ENCODE measurements around the gene C3orf20. TPM values are rescaled to one million over a fixed set of nuclear protein-coding genes. Genes with fewer than 3 reads are reported as not detected.
"Not testable (repeated sequence)": the region's sequence is repeated elsewhere in the genome, so short reads cannot be mapped to it uniquely, and the experiment has no call there.

C3orf20 gene
- total RNA-seq, 3 donors from 2014 or later, result 0.15 to 0.16 TPM; not detected in 1

DNA sequence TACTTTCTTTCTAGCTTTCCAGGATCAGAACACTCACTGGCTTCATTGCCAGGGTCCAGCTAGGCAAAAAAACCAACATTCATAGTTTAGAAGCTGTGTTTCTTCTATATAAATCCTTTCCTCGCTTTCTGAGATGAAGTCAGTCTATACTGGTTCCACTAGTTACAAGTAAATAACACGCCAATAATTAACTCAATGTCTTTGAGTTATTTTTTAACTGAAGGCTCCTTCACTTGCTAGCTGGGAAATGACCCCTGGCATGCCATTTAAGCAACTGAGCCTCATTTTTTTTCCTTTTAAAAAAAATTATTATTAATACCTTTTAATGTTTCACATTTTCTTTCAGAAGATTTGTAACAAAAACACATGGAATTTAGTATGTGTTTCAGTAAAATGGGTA is 25.5 kb upstream of the C3orf20 start:
- no peak for DNase-seq (ENCODE audit: low spot score in 2 of 2)
- intact Hi-C loops (cut with DNase I; ENCODE audit: low total_unique reads), result no loop called here
- Histone ChIP-seq H3K36me3 (no peaks in the 10 kb centered on the region), H3K9me3 (no peaks in the 10 kb centered on the region), H3K27ac (no peak overlapping the region), H3K4me3 (no peak overlapping the region), H3K27me3 (no peaks in the 10 kb centered on the region), H3K4me1 (peaks cover 0 to 19% of the 10 kb centered on the region in 2 donors)
- TF ChIP-seq, protein P1, sequence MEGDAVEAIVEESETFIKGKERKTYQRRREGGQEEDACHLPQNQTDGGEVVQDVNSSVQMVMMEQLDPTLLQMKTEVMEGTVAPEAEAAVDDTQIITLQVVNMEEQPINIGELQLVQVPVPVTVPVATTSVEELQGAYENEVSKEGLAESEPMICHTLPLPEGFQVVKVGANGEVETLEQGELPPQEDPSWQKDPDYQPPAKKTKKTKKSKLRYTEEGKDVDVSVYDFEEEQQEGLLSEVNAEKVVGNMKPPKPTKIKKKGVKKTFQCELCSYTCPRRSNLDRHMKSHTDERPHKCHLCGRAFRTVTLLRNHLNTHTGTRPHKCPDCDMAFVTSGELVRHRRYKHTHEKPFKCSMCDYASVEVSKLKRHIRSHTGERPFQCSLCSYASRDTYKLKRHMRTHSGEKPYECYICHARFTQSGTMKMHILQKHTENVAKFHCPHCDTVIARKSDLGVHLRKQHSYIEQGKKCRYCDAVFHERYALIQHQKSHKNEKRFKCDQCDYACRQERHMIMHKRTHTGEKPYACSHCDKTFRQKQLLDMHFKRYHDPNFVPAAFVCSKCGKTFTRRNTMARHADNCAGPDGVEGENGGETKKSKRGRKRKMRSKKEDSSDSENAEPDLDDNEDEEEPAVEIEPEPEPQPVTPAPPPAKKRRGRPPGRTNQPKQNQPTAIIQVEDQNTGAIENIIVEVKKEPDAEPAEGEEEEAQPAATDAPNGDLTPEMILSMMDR (IDR thresholded peaks at IDR 0.05), result no peak
- TF ChIP-seq POLR2A (IDR thresholded peaks at IDR 0.05) (no peak), POLR2AphosphoS5 (IDR thresholded peaks at IDR 0.05) (no peak)

DNA sequence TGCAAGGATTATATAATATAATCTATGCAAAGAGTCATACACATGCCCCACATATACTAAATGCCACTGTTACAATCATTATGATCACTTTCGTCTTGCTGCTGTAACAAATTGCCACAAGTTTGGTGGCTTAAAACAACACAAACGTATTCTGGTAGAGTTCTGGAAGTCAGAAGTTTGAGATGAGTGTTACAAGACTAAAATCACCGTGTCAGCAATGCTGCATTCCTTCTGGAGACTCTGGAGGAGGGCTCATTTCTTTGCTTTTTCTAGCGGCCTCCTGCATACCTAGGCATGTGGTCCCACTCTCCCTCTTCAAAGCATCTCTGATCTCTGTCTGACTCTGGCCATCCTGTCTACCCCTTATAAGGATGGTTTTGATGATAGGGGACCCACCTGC is 24.7 kb upstream of the C3orf20 start:
- intact Hi-C loops (cut with DNase I; ENCODE audit: low total_unique reads), result no loop called here
- DNase-seq (ENCODE audit: low spot score in 2 of 2), result no peak
- H3K27me3 ChIP-seq, result no peaks in the 10 kb centered on the region
- no peak overlapping the region for H3K27ac ChIP-seq
- no peak overlapping the region for H3K4me3 ChIP-seq
- H3K9me3 ChIP-seq, result no peaks in the 10 kb centered on the region
- peaks cover 0 to 19% of the 10 kb centered on the region in 2 donors for H3K4me1 ChIP-seq
- TF ChIP-seq POLR2AphosphoS5 (IDR thresholded peaks at IDR 0.05) (no peak), POLR2A (IDR thresholded peaks at IDR 0.05) (no peak)
- TF ChIP-seq, protein P1 (IDR thresholded peaks at IDR 0.05), result no peak
- no peaks in the 10 kb centered on the region for H3K36me3 ChIP-seq

DNA sequence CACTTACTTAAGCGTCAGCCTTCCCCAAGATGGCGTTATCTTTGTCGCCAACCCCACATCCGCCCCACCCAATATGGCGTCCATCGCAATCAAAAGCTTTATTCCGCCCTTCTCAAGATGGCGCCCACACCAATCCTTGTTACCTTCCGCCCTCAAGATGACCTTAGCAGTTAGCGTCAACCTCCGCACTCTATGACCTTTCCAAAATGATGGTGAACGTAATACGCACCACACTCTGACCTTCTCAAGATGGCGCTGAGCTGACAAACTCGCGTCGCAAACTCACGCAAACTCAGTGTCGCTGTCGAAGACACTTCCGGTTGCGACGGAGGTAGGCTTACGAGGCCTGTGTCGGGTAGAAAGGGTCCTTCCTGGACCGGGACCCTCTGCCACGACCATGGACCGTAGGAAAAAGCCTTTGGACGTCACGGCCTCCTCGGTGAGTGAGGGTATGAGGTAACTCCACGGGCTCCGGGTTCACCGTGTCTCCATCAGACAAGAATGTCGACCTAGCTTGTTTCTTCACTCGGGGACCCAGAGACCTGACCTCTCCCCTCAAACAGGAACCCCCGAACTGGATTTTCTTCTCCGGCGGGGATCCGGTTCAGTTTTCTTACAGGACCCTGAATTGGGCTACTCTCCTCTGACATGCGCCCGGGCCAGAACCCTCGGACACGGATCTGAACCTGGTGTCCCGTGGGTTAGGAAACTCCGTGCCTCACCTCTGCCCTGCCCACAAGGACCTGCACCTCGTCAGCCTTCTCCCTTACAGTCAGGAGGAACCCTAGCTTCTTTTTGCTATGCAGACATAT is 23.3 kb upstream of the C3orf20 start, which contains the start of gene CCDC174:
Gene CCDC174, plus strand, starts transcription at position 323 of the 812 bp plus-strand sequence. Its CDS starts 75 bp downstream, at position 398.
- H3K36me3 ChIP-seq, result no peaks in the 10 kb centered on the region
- H3K27me3 ChIP-seq, result no peaks in the 10 kb centered on the region
- H3K4me3 ChIP-seq, result peak within 1 kb of the TSS; percentile 82 to 95 (median 89)
- no peaks in the 10 kb centered on the region for H3K9me3 ChIP-seq
- peaks cover 0 to 19% of the 10 kb centered on the region in 2 donors for H3K4me1 ChIP-seq
- TF ChIP-seq POLR2AphosphoS5 (IDR thresholded peaks at IDR 0.05) (peak; percentile 99 to 100 (median 100)), POLR2A (IDR thresholded peaks at IDR 0.05) (peak; percentile 47)
- TF ChIP-seq, protein P1 (IDR thresholded peaks at IDR 0.05), result no peak
- peak; percentile 93 to 97 for DNase-seq (ENCODE audit: low spot score in 2 of 2)
- intact Hi-C loops (cut with DNase I; ENCODE audit: low total_unique reads), result no loop called here
- peak within 1 kb of the TSS; percentile 97 for H3K27ac ChIP-seq

DNA sequence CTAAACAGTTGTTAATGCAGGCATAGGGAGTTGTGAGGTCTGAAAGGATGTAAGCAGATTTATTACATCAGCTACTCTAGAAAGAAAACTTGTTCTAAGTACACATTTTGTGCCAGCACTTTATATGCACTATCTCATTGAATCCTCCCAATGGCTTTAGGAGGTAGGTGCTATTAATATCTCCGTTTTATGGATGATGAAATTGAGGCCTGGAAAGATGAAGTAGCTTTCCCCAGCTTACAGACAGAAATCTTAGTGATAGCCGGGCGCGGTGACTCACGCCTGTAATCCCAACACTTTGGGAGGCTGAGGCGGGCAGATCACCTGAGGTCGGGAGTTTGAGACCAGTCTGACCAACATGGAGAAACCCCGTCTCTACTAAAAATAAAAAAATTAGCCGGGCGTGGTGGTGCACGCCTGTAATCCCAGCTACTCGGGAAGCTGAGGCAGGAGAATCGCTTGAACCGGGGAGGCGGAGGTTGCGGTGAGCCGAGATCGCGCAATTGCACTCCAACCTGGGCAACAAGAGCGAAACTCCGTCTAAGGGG is 22.5 kb upstream of the C3orf20 start:
- not testable (repeated sequence) for H3K27me3 ChIP-seq

DNA sequence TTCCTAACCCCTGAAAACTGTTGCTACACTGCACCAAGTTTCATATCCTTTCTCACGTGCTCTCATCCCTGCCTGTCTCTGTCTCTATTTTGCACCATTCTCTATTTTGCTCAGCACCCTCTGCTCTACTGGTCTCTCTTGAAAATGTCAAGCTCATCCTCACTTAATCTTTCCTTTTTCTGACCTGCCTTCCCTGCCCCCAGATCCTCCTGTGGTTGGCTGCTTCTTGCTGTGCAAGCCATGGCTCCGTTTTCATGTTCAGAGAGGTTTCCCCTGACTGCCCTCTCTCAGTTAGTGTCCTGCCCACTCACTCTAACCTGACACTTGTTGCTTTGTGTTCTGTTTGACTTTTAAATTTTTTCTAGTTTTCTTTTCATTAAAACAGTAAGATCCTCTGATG is 17.4 kb upstream of the C3orf20 start:
- DNase-seq (ENCODE audit: low spot score in 2 of 2), result no peak
- TF ChIP-seq POLR2AphosphoS5 (IDR thresholded peaks at IDR 0.05) (no peak), POLR2A (IDR thresholded peaks at IDR 0.05) (no peak)
- TF ChIP-seq, protein P1 (IDR thresholded peaks at IDR 0.05), result no peak
- Histone ChIP-seq H3K36me3 (peaks cover under 1% of the 10 kb centered on the region), H3K4me1 (peaks cover 0 to 15% of the 10 kb centered on the region in 2 donors), H3K9me3 (no peaks in the 10 kb centered on the region), H3K27ac (no peak overlapping the region), H3K27me3 (no peaks in the 10 kb centered on the region), H3K4me3 (no peak overlapping the region)
- intact Hi-C loops (cut with DNase I; ENCODE audit: low total_unique reads), result no loop called here

More for the DNA sequence above, 22.5 kb upstream of the C3orf20 start:
- intact Hi-C loops (cut with DNase I; ENCODE audit: low total_unique reads); H3K36me3 ChIP-seq; DNase-seq (ENCODE audit: low spot score in 2 of 2); H3K9me3 ChIP-seq: not testable (repeated sequence)
- peaks cover 0 to 19% of the 10 kb centered on the region in 2 donors for H3K4me1 ChIP-seq
- H3K4me3 ChIP-seq, result peak overlapping the region; percentile 82 to 95 (median 89)
- peak overlapping the region; percentile 97 for H3K27ac ChIP-seq
